ENCODE data around the gene USP33.

GRCh38 chr1:77757603-77758002, 2.0 kb downstream of the USP33 start:
- no peak for TF ChIP-seq EZH2phosphoT487 (conservative IDR thresholded peaks at IDR 0.05; ENCODE audit: low read length)
- no peak for TF ChIP-seq CTCF (IDR thresholded peaks at IDR 0.05; ENCODE audit: insufficient read depth, low read length, poor library complexity, severe bottlenecking)
